Thoracic aorta (tissue), 2 donors: ENCODE measurements around the gene FAM181B. TPM values are rescaled to one million over a fixed set of nuclear protein-coding genes. Genes with fewer than 3 reads are reported as not detected.

ENCODE experiments used
- ATAC-seq: fragments of 150-250 bp; one replicate; pipeline ENCODE4 v1.8.0; 2017; ENCODE audit warnings: low read depth; ENCODE audit not compliant: insufficient number of reproducible peaks, low FRiP score
- DNase-seq: peaks from one replicate; pipeline ENCODE4 v3.0.0-alpha.2; 2020; ENCODE audit warnings: low spot score
- H3K27ac ChIP-seq, 2 donors: fragments of 200-600 bp; sonication (generic); 1 replicate in 1 of 2; 2 replicates in 1 of 2; pipeline ENCODE4 v1.5.1; 2016; ENCODE audit warnings: mild to moderate bottlenecking in 2 of 2, moderate library complexity in 2 of 2
- H3K27me3 ChIP-seq: fragments of 200-600 bp; sonication (generic); replicated peaks from 2 replicates; pipeline ENCODE4 v1.6.0; 2016; ENCODE audit warnings: mild to moderate bottlenecking; ENCODE audit not compliant: insufficient read depth
- H3K36me3 ChIP-seq: fragments of 200-600 bp; sonication (generic); one replicate; pipeline ENCODE4 v1.5.1; 2016
- H3K4me1 ChIP-seq, 2 donors: fragments of 200-600 bp; sonication (generic); 1 replicate in 1 of 2; 2 replicates in 1 of 2; pipeline versions ENCODE4 v1.5.1 to v1.6.0; 2016; ENCODE audit warnings: low read depth in 2 of 2, mild to moderate bottlenecking in 1 of 2; ENCODE audit not compliant: control insufficient read depth in 1 of 2
- H3K4me3 ChIP-seq: fragments of 200-600 bp; sonication (generic); 2 replicates; pipeline ENCODE4 v1.5.1; 2016; ENCODE audit warnings: mild to moderate bottlenecking
- H3K9me3 ChIP-seq: fragments of 200-600 bp; sonication (generic); 2 replicates; pipeline ENCODE4 v1.5.1; 2016
- CTCF ChIP-seq: fragments of 200-600 bp; sonication (generic); IDR thresholded peaks from one replicate; pipeline ENCODE4 v1.5.1; 2019; ENCODE audit warnings: antibody characterized with exemption
- total RNA-seq, 2 donors: library from RNA; depleted of rRNA; stranded (reverse); fragments of >200 nt; gene quantifications; one replicate each; pipeline versions ENCODE4 v1.1.0 to v1.2.3, GENCODE V29; 2016

Gene FAM181B
- total RNA-seq, 2 donors from 2014 or later: 0.27 to 2.2 TPM

- ATAC-seq: no peak
- TF ChIP-seq CTCF: no peak
- H3K4me3 ChIP-seq: no peak overlapping the region
Observed at GRCh38 chr11:82752801-82753200, 19.1 kb upstream of the FAM181B start.

GRCh38 chr11:82750643-82751139 is 17.0 kb upstream of the FAM181B start:
- H3K4me3 ChIP-seq: no peak overlapping the region
- no peak for ATAC-seq

More at GRCh38 chr11:82752801-82753200, 19.1 kb upstream of the FAM181B start:
- DNase-seq: no peak
- no peak overlapping the region for H3K27ac ChIP-seq
- H3K4me1 ChIP-seq: peaks cover 0 to 5% of the 10 kb centered on the region in 2 donors
- H3K27me3 ChIP-seq: no peaks in the 10 kb centered on the region
- H3K9me3 ChIP-seq: no peaks in the 10 kb centered on the region
- H3K36me3 ChIP-seq: no peaks in the 10 kb centered on the region

GRCh38 chr11:82747471-82747870 is 13.8 kb upstream of the FAM181B start:
- Histone ChIP-seq H3K4me3 (no peak overlapping the region), H3K9me3 (no peaks in the 10 kb centered on the region), H3K36me3 (no peaks in the 10 kb centered on the region), H3K27ac (no peak overlapping the region), H3K27me3 (no peaks in the 10 kb centered on the region), H3K4me1 (no peaks in the 10 kb centered on the region)
- no peak for TF ChIP-seq CTCF
- ATAC-seq (no peak), DNase-seq (no peak)

More at GRCh38 chr11:82750643-82751139, 17.0 kb upstream of the FAM181B start:
- no peak for DNase-seq
- Histone ChIP-seq H3K4me1 (peaks cover 0 to 5% of the 10 kb centered on the region in 2 donors), H3K27me3 (no peaks in the 10 kb centered on the region), H3K27ac (no peak overlapping the region), H3K36me3 (no peaks in the 10 kb centered on the region), H3K9me3 (no peaks in the 10 kb centered on the region)
- no peak for TF ChIP-seq CTCF

GRCh38 chr11:82738091-82738490 is 4.4 kb upstream of the FAM181B start:
- ATAC-seq (no peak), DNase-seq (no peak)
- Histone ChIP-seq H3K27me3 (no peaks in the 10 kb centered on the region), H3K27ac (no peak overlapping the region), H3K36me3 (no peaks in the 10 kb centered on the region), H3K4me1 (peaks cover 0 to 4% of the 10 kb centered on the region in 2 donors), H3K9me3 (no peaks in the 10 kb centered on the region), H3K4me3 (no peak overlapping the region)
- no peak for TF ChIP-seq CTCF

GRCh38 chr11:82734120-82734479 is 436 bp upstream of the FAM181B start:
- Histone ChIP-seq H3K4me3 (peak overlapping the region; percentile 80), H3K27ac (peak overlapping the region in 1 of 2 donors; percentile 49), H3K9me3 (no peaks in the 10 kb centered on the region), H3K4me1 (peaks cover 0 to 13% of the 10 kb centered on the region in 2 donors), H3K36me3 (no peaks in the 10 kb centered on the region), H3K27me3 (no peaks in the 10 kb centered on the region)
- TF ChIP-seq CTCF: no peak
- ATAC-seq (no peak), DNase-seq (no peak)
